ENCODE data around the gene PLAC8L1.

The PLAC8L1 gene

DNA sequence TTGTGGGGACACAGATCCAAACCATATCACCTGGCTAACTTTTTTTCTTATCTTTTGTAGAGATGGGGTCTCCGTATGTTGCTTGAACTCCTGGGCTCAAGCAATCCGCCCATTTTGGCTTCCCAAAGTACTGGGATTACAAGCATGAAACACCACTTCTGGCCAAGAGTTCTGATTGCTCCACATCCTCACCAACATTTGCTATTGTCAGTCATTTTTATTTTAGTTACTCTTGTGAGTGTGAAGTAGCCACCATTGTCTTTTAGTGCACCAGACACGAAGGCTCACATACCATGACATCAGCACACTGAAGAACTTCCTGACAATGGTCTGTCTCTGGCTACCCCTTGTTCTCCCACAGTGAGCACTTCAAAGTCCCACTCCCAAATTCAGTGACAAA, 17.3 kb downstream of the PLAC8L1 start:
- DNase-seq, result no peak
- no peak overlapping the region for H3K4me3 ChIP-seq (ENCODE audit: low read depth, low read length)
- no peaks in the 10 kb centered on the region for H3K36me3 ChIP-seq
- H3K27me3 ChIP-seq, result 0 out of 2 replicates have a peak, but pooled peaks cover 2% of the 10 kb centered on the region
- TF ChIP-seq, protein P1, sequence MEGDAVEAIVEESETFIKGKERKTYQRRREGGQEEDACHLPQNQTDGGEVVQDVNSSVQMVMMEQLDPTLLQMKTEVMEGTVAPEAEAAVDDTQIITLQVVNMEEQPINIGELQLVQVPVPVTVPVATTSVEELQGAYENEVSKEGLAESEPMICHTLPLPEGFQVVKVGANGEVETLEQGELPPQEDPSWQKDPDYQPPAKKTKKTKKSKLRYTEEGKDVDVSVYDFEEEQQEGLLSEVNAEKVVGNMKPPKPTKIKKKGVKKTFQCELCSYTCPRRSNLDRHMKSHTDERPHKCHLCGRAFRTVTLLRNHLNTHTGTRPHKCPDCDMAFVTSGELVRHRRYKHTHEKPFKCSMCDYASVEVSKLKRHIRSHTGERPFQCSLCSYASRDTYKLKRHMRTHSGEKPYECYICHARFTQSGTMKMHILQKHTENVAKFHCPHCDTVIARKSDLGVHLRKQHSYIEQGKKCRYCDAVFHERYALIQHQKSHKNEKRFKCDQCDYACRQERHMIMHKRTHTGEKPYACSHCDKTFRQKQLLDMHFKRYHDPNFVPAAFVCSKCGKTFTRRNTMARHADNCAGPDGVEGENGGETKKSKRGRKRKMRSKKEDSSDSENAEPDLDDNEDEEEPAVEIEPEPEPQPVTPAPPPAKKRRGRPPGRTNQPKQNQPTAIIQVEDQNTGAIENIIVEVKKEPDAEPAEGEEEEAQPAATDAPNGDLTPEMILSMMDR (IDR thresholded peaks at IDR 0.05; ENCODE audit: low read depth, low read length), result no peak
- H3K4me1 ChIP-seq, result no peaks in the 10 kb centered on the region
- no peaks in the 10 kb centered on the region for H3K9me3 ChIP-seq

DNA sequence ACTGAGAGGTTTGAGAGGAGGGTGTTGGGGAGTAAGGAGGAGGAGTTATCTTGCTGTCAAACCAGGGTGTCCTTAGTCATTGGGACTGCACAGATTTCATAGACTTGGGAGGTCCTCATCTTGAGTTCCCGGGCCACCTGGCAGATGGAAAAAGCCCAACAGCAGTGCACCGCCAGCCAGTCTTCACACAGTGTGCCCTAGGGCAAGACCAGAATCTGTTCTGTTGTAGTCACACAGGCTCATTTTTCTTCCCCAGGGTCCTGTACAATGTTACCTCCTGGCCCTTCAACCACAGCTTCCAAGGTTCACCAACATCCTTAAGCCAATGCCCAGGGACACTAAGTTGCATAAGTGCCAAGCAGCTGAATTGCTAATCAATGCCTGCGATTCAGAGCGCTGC, 21.0 kb downstream of the PLAC8L1 start:
- no peaks in the 10 kb centered on the region for H3K36me3 ChIP-seq
- DNase-seq, result no peak
- TF ChIP-seq, protein P1 (IDR thresholded peaks at IDR 0.05; ENCODE audit: low read depth, low read length), result no peak
- no peaks in the 10 kb centered on the region for H3K4me1 ChIP-seq
- peaks cover 2% of the 10 kb centered on the region; the same call in 1 of the 2 replicates for H3K27me3 ChIP-seq
- no peak overlapping the region for H3K4me3 ChIP-seq (ENCODE audit: low read depth, low read length)
- H3K9me3 ChIP-seq, result no peaks in the 10 kb centered on the region

DNA sequence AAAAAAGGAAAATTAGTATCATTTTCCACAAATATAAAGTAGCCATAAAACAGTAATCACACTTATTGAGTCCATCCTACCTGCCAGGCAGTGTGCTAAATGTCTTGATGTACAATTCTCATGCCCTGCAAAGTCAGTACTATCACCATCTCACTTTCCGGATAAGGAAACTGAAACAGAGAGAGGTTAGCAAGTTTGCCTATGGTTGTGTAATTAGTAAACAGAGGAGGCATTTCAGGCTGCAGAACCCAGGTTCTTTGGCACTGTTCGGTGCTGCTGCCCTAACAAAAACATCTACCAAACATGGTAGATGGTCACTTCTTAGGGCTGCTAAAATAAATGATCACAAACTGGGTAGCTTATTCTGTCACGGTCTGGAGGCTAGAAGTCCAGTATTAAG, 22.6 kb downstream of the PLAC8L1 start:
- H3K36me3 ChIP-seq, result no peaks in the 10 kb centered on the region
- H3K9me3 ChIP-seq, result no peaks in the 10 kb centered on the region
- no peak for DNase-seq
- TF ChIP-seq, protein P1 (IDR thresholded peaks at IDR 0.05; ENCODE audit: low read depth, low read length), result no peak
- no peaks in the 10 kb centered on the region for H3K4me1 ChIP-seq
- peaks cover 8% of the 10 kb centered on the region for H3K27me3 ChIP-seq
- H3K4me3 ChIP-seq (ENCODE audit: low read depth, low read length), result no peak overlapping the region

DNA sequence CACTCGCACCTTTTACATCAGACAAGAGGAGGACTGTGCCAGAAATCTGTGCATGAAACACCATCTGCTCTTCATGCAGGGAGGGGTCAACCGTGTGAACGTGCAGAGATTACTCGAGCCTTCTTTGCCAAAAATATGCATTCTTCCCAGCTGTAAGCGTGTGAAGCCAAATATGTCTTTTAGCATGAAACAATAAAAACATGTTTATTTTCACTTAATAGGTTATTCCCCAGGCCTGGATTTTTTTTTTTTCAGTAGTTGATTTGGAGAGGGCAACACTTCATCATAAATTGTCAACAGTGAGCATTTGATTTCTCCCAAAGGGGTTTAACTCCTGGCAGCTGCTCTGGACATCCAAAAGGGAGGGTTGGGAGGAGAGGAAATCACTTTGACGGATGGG, 23.8 kb downstream of the PLAC8L1 start:
- Histone ChIP-seq H3K27me3 (peaks cover 8% of the 10 kb centered on the region), H3K4me1 (no peaks in the 10 kb centered on the region), H3K9me3 (no peaks in the 10 kb centered on the region), H3K4me3 (ENCODE audit: low read depth, low read length) (no peak overlapping the region), H3K36me3 (no peaks in the 10 kb centered on the region)
- no peak for DNase-seq
- TF ChIP-seq, protein P1 (IDR thresholded peaks at IDR 0.05; ENCODE audit: low read depth, low read length), result no peak

DNA sequence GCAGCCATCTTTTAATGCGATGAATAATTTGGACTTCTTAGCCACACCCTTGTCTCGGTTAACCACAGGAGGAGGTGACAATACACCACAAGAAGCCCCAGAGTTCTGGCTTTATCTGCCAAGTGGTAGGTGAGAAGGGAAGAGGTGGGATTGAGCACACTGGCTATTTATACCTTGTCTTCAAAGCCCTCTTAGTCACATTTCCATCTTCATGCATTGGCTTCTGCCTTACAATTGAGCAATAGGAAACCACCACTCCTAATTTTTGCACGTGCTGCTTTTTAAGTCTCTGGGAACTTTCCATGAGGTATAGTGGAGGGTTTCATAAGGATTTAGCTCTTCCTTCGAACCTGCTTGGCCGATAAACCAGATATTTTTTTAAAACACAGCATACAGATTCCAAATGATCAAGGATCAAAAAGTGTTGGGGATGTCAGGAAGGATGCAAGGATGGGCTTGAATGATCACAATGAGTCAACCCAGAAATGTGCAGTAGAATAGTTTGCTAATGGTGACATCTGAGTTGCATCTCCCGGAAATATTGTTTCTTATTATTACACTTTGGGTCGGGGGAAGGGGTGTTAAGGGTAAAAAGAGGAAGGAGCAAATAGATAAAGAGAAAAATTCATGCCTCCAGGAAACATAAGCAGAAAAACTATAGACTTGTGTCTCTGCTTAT, 25.5 kb downstream of the PLAC8L1 start:
- TF ChIP-seq, protein P1 (IDR thresholded peaks at IDR 0.05; ENCODE audit: low read depth, low read length), result no peak

DNA sequence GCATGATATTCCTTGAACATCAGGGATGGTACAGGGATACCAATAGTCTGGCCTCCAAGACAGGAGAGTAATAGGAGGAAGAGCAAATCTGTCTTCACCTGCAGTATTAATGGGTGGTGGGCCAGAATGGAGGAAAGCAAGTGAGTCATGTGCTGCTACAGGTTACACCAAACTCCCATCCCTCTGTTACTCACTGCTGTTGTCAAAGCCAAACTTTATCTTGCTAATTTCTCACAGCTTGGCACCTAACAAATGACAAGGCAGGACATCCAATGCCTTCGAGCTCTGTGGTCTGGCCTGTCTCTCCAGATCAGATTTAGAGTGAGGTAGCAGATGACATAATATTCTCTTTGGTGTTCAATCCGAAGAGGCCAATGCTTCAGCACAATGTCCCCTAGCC, 26.8 kb downstream of the PLAC8L1 start:
- Histone ChIP-seq H3K4me1 (no peaks in the 10 kb centered on the region), H3K9me3 (no peaks in the 10 kb centered on the region), H3K4me3 (ENCODE audit: low read depth, low read length) (no peak overlapping the region), H3K36me3 (no peaks in the 10 kb centered on the region), H3K27me3 (peaks cover 8% of the 10 kb centered on the region)
- DNase-seq, result no peak
- TF ChIP-seq, protein P1 (IDR thresholded peaks at IDR 0.05; ENCODE audit: low read depth, low read length), result no peak

More for the DNA sequence above, 25.5 kb downstream of the PLAC8L1 start:
- no peaks in the 10 kb centered on the region for H3K9me3 ChIP-seq
- H3K4me1 ChIP-seq, result no peaks in the 10 kb centered on the region
- H3K4me3 ChIP-seq (ENCODE audit: low read depth, low read length), result no peak overlapping the region
- H3K27me3 ChIP-seq, result peaks cover 8% of the 10 kb centered on the region
- DNase-seq, result no peak
- H3K36me3 ChIP-seq, result no peaks in the 10 kb centered on the region

All from BE2C (cell line).